HEK293T (cell line): ENCODE results near the gene CNTLN.

ENCODE experiments used
- BHLHE40 ChIP-seq: fragments of 450-650 bp; IDR thresholded peaks from 2 replicates; pipeline ENCODE4 v1.6.1; 2016; ENCODE audit warnings: mild to moderate bottlenecking, moderate library complexity, borderline replicate concordance
- CTBP1 ChIP-seq: fragments of 450-650 bp; IDR thresholded peaks from 2 replicates; pipeline ENCODE4 v1.6.1; 2016; ENCODE audit warnings: borderline replicate concordance
- ELF4 ChIP-seq: fragments of 450-650 bp; IDR thresholded peaks from 2 replicates; pipeline ENCODE4 v1.6.1; 2017; ENCODE audit warnings: antibody characterized with exemption
- FOXA1 ChIP-seq: fragments of 450-650 bp; IDR thresholded peaks from 2 replicates; pipeline ENCODE4 v1.6.1; 2016; ENCODE audit warnings: mild to moderate bottlenecking
- FOXK2 ChIP-seq: fragments of 450-650 bp; IDR thresholded peaks from 2 replicates; pipeline ENCODE4 v1.6.1; 2016; ENCODE audit warnings: mild to moderate bottlenecking
- FOXM1 ChIP-seq: fragments of 450-650 bp; IDR thresholded peaks from 2 replicates; pipeline ENCODE4 v1.6.1; 2017; ENCODE audit warnings: mild to moderate bottlenecking, borderline replicate concordance
- HDGF ChIP-seq: fragments of 450-650 bp; IDR thresholded peaks from 2 replicates; pipeline ENCODE4 v1.6.1; 2017; ENCODE audit warnings: antibody characterized with exemption, borderline replicate concordance
- L3MBTL2 ChIP-seq: fragments of 450-650 bp; conservative IDR thresholded peaks from 2 replicates; pipeline ENCODE4 v1.6.1; 2016; ENCODE audit warnings: mild to moderate bottlenecking
- SP1 ChIP-seq: fragments of 450-650 bp; IDR thresholded peaks from 2 replicates; pipeline ENCODE4 v1.6.1; 2017
- SUZ12 ChIP-seq: fragments of 450-650 bp; IDR thresholded peaks from 2 replicates; pipeline ENCODE4 v1.6.1; 2016; ENCODE audit warnings: mild to moderate bottlenecking
- TARDBP ChIP-seq: fragments of 450-650 bp; IDR thresholded peaks from 2 replicates; pipeline ENCODE4 v1.6.1; 2016
- ZNF384 ChIP-seq: fragments of 450-650 bp; IDR thresholded peaks from 2 replicates; pipeline ENCODE4 v1.6.1; 2016
- TF ChIP-seq, protein P1 (sequence below): fragments of 450-650 bp; IDR thresholded peaks from 2 replicates; pipeline ENCODE4 v1.6.1; 2016

DNA sequence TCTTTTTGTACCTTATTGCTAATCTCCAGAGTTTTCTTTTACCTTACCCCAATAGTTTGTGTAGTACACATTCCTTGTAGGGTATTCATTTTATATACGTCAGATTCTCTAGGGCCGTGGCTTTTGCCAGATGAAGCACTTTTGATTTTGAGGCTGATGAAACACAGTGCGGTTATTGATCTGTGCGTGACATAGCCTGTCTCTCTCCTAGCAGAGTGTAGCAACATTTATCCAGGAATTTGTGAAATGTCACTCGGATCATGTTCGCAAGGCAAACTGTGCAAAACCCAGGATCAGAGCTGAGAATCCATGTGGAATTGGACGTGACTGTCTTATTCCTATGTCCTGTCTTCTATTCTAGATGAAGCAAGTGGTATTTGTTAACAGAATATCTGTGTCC, 302.0 kb downstream of the CNTLN start:
- no peak for TF ChIP-seq BHLHE40
- TF ChIP-seq, protein P1, sequence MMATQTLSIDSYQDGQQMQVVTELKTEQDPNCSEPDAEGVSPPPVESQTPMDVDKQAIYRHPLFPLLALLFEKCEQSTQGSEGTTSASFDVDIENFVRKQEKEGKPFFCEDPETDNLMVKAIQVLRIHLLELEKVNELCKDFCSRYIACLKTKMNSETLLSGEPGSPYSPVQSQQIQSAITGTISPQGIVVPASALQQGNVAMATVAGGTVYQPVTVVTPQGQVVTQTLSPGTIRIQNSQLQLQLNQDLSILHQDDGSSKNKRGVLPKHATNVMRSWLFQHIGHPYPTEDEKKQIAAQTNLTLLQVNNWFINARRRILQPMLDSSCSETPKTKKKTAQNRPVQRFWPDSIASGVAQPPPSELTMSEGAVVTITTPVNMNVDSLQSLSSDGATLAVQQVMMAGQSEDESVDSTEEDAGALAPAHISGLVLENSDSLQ = no peak
- no peak for TF ChIP-seq CTBP1
- TF ChIP-seq ELF4 = no peak
- no peak for TF ChIP-seq ZNF384
- TF ChIP-seq FOXM1 = no peak
- TF ChIP-seq SUZ12 = no peak
- TF ChIP-seq HDGF = no peak
- TF ChIP-seq SP1 = no peak
- no peak for TF ChIP-seq FOXA1
- TF ChIP-seq L3MBTL2 = no peak
- TF ChIP-seq TARDBP = no peak
- no peak for TF ChIP-seq FOXK2
